Mesodermal cell (in vitro differentiated cells): ENCODE results near the gene PCSK4.

Source experiments
- H3K27ac ChIP-seq: 2 replicates; pipeline ENCODE4 v1.7.0; 2013; ENCODE audit warnings: mild to moderate bottlenecking, low read depth, low read length, moderate library complexity; ENCODE audit not compliant: severe bottlenecking
- H3K36me3 ChIP-seq: 2 replicates; pipeline ENCODE4 v1.7.1; 2013; ENCODE audit warnings: mild to moderate bottlenecking, low read length, moderate library complexity; ENCODE audit not compliant: control insufficient read depth, insufficient read depth
- H3K4me1 ChIP-seq: one replicate; pipeline ENCODE4 v1.7.1; 2013; ENCODE audit warnings: mild to moderate bottlenecking, low read length; ENCODE audit not compliant: insufficient read depth, control insufficient read depth, poor library complexity, severe bottlenecking
- H3K4me3 ChIP-seq: 2 replicates; pipeline ENCODE4 v1.7.0; 2013; ENCODE audit warnings: low read length, control low read depth, mild to moderate bottlenecking; ENCODE audit not compliant: insufficient read depth, poor library complexity, severe bottlenecking; ENCODE audit errors: extremely low read depth
- H3K9me3 ChIP-seq: 2 replicates; pipeline ENCODE4 v1.7.1; 2013; ENCODE audit warnings: mild to moderate bottlenecking, low read length, moderate library complexity; ENCODE audit not compliant: control insufficient read depth
- WGBS, 2 experiments: methylation state at CpG; one replicate each; pipeline ENCODE4 v1.1.5; 2013; ENCODE audit warnings: missing lambda C conversion rate in 2 of 2; ENCODE audit not compliant: insufficient coverage in 2 of 2; 5-methylcytosine and 5-hydroxymethylcytosine counted together

Gene PCSK4

GRCh38 chr19:1431759-1432506 is 58.2 kb downstream of the PCSK4 start:
- Histone ChIP-seq H3K27ac (no peak overlapping the region), H3K9me3 (no peaks in the 10 kb centered on the region), H3K4me1 (peaks cover 11% of the 10 kb centered on the region), H3K36me3 (peaks cover 79% of the 10 kb centered on the region), H3K4me3 (no peak overlapping the region)
- 93 to 98% methylated on average over 19 to 24 of the region's 24 CpGs for WGBS, 2 experiments
